Measurements from ENCODE around the gene NUDT16L1. TPM values are rescaled to one million over a fixed set of nuclear protein-coding genes. Genes with fewer than 3 reads are reported as not detected.

NUDT16L1 gene
- total RNA-seq, 1 experiment from 2014 or later = 49.9 TPM

- ChIA-PET POLR2A (ENCODE audit: unreplicated experiment) (no interaction called here), CTCF (no interaction called here)
- H4K20me1 ChIP-seq (ENCODE audit: low read length) = no peaks in the 10 kb centered on the region
- TF ChIP-seq CTCF (conservative IDR thresholded peaks at IDR 0.05; ENCODE audit: low read depth, low read length) (no peak), EZH2phosphoT487 (IDR thresholded peaks at IDR 0.05; ENCODE audit: borderline replicate concordance, low read length) (no peak), EZH2 (IDR thresholded peaks at IDR 0.05; ENCODE audit: low read length, unreplicated experiment) (no peak)
- intact Hi-C loops (cut with micrococcal nuclease) = no loop called here
- H3K27ac ChIP-seq (ENCODE audit: low read length) = no peak overlapping the region
- no peak overlapping the region for H3K4me3 ChIP-seq (ENCODE audit: low read length)
- H3K9me3 ChIP-seq (ENCODE audit: low read length) = no peaks in the 10 kb centered on the region
- peaks cover 3% of the 10 kb centered on the region; the same call in 1 of the 2 replicates for H3K36me3 ChIP-seq (ENCODE audit: low read depth, low read length)
- no peak for DNase-seq
- no peaks in the 10 kb centered on the region for H3K79me2 ChIP-seq (ENCODE audit: low read length)
- BruUV-seq (replicated peaks) = no TSS peak
- no peaks in the 10 kb centered on the region for H3F3A ChIP-seq (ENCODE audit: low read length, unreplicated experiment)
- no peak for ATAC-seq
- no peaks in the 10 kb centered on the region for H3K9me2 ChIP-seq (replicated peaks; ENCODE audit: low read length)
- no peak overlapping the region for H3K9ac ChIP-seq (ENCODE audit: low read length)
- no peak overlapping the region for H2AFZ ChIP-seq (ENCODE audit: low read length)
- H3K4me1 ChIP-seq (ENCODE audit: insufficient read depth, low read length) = no peaks in the 10 kb centered on the region
- no peak overlapping the region for H3K4me2 ChIP-seq (ENCODE audit: low read length)
- H3K27me3 ChIP-seq (ENCODE audit: low read length) = no peaks in the 10 kb centered on the region
Observed at GRCh38 chr16:4709481-4709880, 16.1 kb downstream of the NUDT16L1 start.

GRCh38 chr16:4713663-4714501 lies 20.5 kb downstream of the NUDT16L1 start:
- H3K9ac ChIP-seq (ENCODE audit: low read length) = no peak overlapping the region
- no peak overlapping the region for H2AFZ ChIP-seq (ENCODE audit: low read length)
- H3K79me2 ChIP-seq (ENCODE audit: low read length) = no peaks in the 10 kb centered on the region
- no peaks in the 10 kb centered on the region for H3K4me1 ChIP-seq (ENCODE audit: insufficient read depth, low read length)
- H3K36me3 ChIP-seq (ENCODE audit: low read depth, low read length) = 0 out of 2 replicates have a peak, but pooled peaks cover 3% of the 10 kb centered on the region
- TF ChIP-seq EZH2phosphoT487 (IDR thresholded peaks at IDR 0.05; ENCODE audit: borderline replicate concordance, low read length) = no peak
- TF ChIP-seq CTCF (conservative IDR thresholded peaks at IDR 0.05; ENCODE audit: low read depth, low read length) = no peak
- TF ChIP-seq EZH2 (IDR thresholded peaks at IDR 0.05; ENCODE audit: low read length, unreplicated experiment) = no peak
- CTCF ChIA-PET = no interaction called here
- H3F3A ChIP-seq (ENCODE audit: low read length, unreplicated experiment) = no peaks in the 10 kb centered on the region
- H3K27ac ChIP-seq (ENCODE audit: low read length) = no peak overlapping the region
- no peaks in the 10 kb centered on the region for H3K27me3 ChIP-seq (ENCODE audit: low read length)
- no peak for ATAC-seq
- POLR2A ChIA-PET (ENCODE audit: unreplicated experiment) = no interaction called here
- intact Hi-C loops (cut with micrococcal nuclease) = no loop called here
- H3K4me3 ChIP-seq (ENCODE audit: low read length) = no peak overlapping the region
- H3K4me2 ChIP-seq (ENCODE audit: low read length) = no peak overlapping the region
- H4K20me1 ChIP-seq (ENCODE audit: low read length) = no peaks in the 10 kb centered on the region
- no TSS peak for BruUV-seq (replicated peaks)
- DNase-seq = no peak
- no peaks in the 10 kb centered on the region for H3K9me2 ChIP-seq (replicated peaks; ENCODE audit: low read length)
- H3K9me3 ChIP-seq (ENCODE audit: low read length) = no peaks in the 10 kb centered on the region

GRCh38 chr16:4714996-4715395 lies 21.6 kb downstream of the NUDT16L1 start:
- CTCF ChIA-PET = no interaction called here

More at GRCh38 chr16:4714996-4715395, 21.6 kb downstream of the NUDT16L1 start:
- TF ChIP-seq CTCF (conservative IDR thresholded peaks at IDR 0.05; ENCODE audit: low read depth, low read length) = no peak
- no peak for TF ChIP-seq EZH2 (IDR thresholded peaks at IDR 0.05; ENCODE audit: low read length, unreplicated experiment)
- no peak for TF ChIP-seq EZH2phosphoT487 (IDR thresholded peaks at IDR 0.05; ENCODE audit: borderline replicate concordance, low read length)
- Histone ChIP-seq H3K9me2 (replicated peaks; ENCODE audit: low read length) (no peaks in the 10 kb centered on the region), H3K4me2 (ENCODE audit: low read length) (no peak overlapping the region), H3K4me1 (ENCODE audit: insufficient read depth, low read length) (no peaks in the 10 kb centered on the region), H3F3A (ENCODE audit: low read length, unreplicated experiment) (no peaks in the 10 kb centered on the region), H4K20me1 (ENCODE audit: low read length) (no peaks in the 10 kb centered on the region), H3K4me3 (ENCODE audit: low read length) (no peak overlapping the region), H3K27ac (ENCODE audit: low read length) (no peak overlapping the region), H3K9ac (ENCODE audit: low read length) (no peak overlapping the region), H2AFZ (ENCODE audit: low read length) (no peak overlapping the region), H3K27me3 (ENCODE audit: low read length) (no peaks in the 10 kb centered on the region), H3K9me3 (ENCODE audit: low read length) (no peaks in the 10 kb centered on the region), H3K36me3 (ENCODE audit: low read depth, low read length) (0 out of 2 replicates have a peak, but pooled peaks cover 3% of the 10 kb centered on the region), H3K79me2 (ENCODE audit: low read length) (no peaks in the 10 kb centered on the region)
- no peak for ATAC-seq
- intact Hi-C loops (cut with micrococcal nuclease) = no loop called here
- POLR2A ChIA-PET (ENCODE audit: unreplicated experiment) = no interaction called here
- no TSS peak for BruUV-seq (replicated peaks)
- DNase-seq = no peak

Data from PC-3 (cell line).